IMR-90 (cell line): ENCODE results near the gene RAB30. TPM values are rescaled to one million over a fixed set of nuclear protein-coding genes. Genes with fewer than 3 reads are reported as not detected.

Experiments used
- ATAC-seq: fragments of 200-7000 bp; cut with Tn5 transposase; 2 replicates; pipeline ENCODE4 v1.9.1; 2020; ENCODE audit warnings: low read depth, mild to moderate bottlenecking, moderate library complexity
- BruUV-seq: library from RNA; stranded (reverse); fragments of 400-500 nt; replicated peaks from 2 replicates; lab custom pipeline; 2021; lab: Mats Ljungman, UMichigan
- CTCF ChIA-PET: fragments of 300-600 bp; formaldehyde crosslinking; extraction: SDS; loops from one replicate; lab custom pipeline; 2021; ENCODE audit warnings: antibody characterized with exemption; lab: Yijun Ruan, JAX
- POLR2A ChIA-PET: fragments of 300-600 bp; sonication (Branson Sonifier 250); formaldehyde crosslinking; loops from one replicate; lab custom pipeline; 2022; ENCODE audit warnings: antibody characterized with exemption; ENCODE audit not compliant: unreplicated experiment; lab: Charles Lee
- DNase-seq: peaks from one replicate; pipeline ENCODE4 v3.0.0; 2013
- H2AFZ ChIP-seq: replicated peaks from 2 replicates; pipeline ENCODE3; 2013; ENCODE audit warnings: low read length, mild to moderate bottlenecking; ENCODE audit not compliant: poor library complexity
- H2AK5ac ChIP-seq: 2 replicates; pipeline ENCODE4 v1.6.1; 2013; ENCODE audit warnings: low read depth, low read length, inconsistent platforms
- H2AK9ac ChIP-seq: replicated peaks from 2 replicates; pipeline ENCODE3; 2013; ENCODE audit warnings: mild to moderate bottlenecking, low read depth, low read length, moderate library complexity; ENCODE audit not compliant: poor library complexity
- H2BK120ac ChIP-seq: 2 replicates; pipeline ENCODE4 v1.6.1; 2013; ENCODE audit warnings: low read depth, low read length, inconsistent platforms
- H2BK15ac ChIP-seq: 3 replicates; pipeline ENCODE4 v1.6.1; 2013; ENCODE audit warnings: low read depth, low read length, inconsistent platforms
- H2BK20ac ChIP-seq: 2 replicates; pipeline ENCODE4 v1.6.1; 2013; ENCODE audit warnings: low read depth, mild to moderate bottlenecking, inconsistent platforms, low read length, moderate library complexity
- H2BK5ac ChIP-seq: 2 replicates; pipeline ENCODE4 v1.6.1; 2013; ENCODE audit warnings: mild to moderate bottlenecking, low read depth, low read length, inconsistent platforms; ENCODE audit not compliant: poor library complexity, severe bottlenecking
- H3K14ac ChIP-seq: replicated peaks from 2 replicates; pipeline ENCODE4 v1.6.1; 2013; ENCODE audit warnings: low read depth, low read length, inconsistent platforms
- H3K18ac ChIP-seq: 2 replicates; pipeline ENCODE4 v1.6.1; 2013; ENCODE audit warnings: low read depth, low read length, control low read depth
- H3K23ac ChIP-seq: 2 replicates; pipeline ENCODE4 v1.6.1; 2013; ENCODE audit warnings: low read depth, low read length, inconsistent platforms
- H3K27ac ChIP-seq: 2 replicates; pipeline ENCODE4 v1.5.1; 2013; ENCODE audit warnings: mild to moderate bottlenecking, control low read depth, low read length; ENCODE audit not compliant: insufficient read depth
- H3K27me3 ChIP-seq: 2 replicates; pipeline ENCODE4 v1.6.1; 2013; ENCODE audit warnings: low read length; ENCODE audit not compliant: control insufficient read depth, insufficient read depth
- H3K36me3 ChIP-seq: 2 replicates; pipeline ENCODE4 v1.6.1; 2013; ENCODE audit warnings: low read length, mixed read lengths; ENCODE audit not compliant: control insufficient read depth, insufficient read depth
- H3K4ac ChIP-seq: 2 replicates; pipeline ENCODE4 v1.6.1; 2013; ENCODE audit warnings: low read depth, low read length, inconsistent platforms
- H3K4me1 ChIP-seq: 2 replicates; pipeline ENCODE4 v1.6.1; 2013; ENCODE audit warnings: low read length, mixed read lengths; ENCODE audit not compliant: control insufficient read depth, insufficient read depth
- H3K4me2 ChIP-seq: 2 replicates; pipeline ENCODE4 v1.6.1; 2013; ENCODE audit warnings: low read depth, mild to moderate bottlenecking, control low read depth, low read length, moderate library complexity
- H3K4me3 ChIP-seq: 2 replicates; pipeline ENCODE4 v1.5.1; 2013; ENCODE audit warnings: low read depth, mild to moderate bottlenecking, control low read depth, low read length, moderate library complexity; ENCODE audit not compliant: insufficient read depth
- H3K56ac ChIP-seq: 2 replicates; pipeline ENCODE4 v1.6.1; 2013; ENCODE audit warnings: low read length, inconsistent platforms; ENCODE audit not compliant: insufficient read depth; ENCODE audit errors: extremely low read depth
- H3K79me1 ChIP-seq, 2 experiments: 2 replicates each; pipeline ENCODE4 v1.6.1; 2013; ENCODE audit warnings: low read length in 2 of 2, inconsistent platforms in 1 of 2, low read depth in 1 of 2
- H3K9ac ChIP-seq: 2 replicates; pipeline ENCODE4 v1.6.1; 2013; ENCODE audit warnings: low read depth, low read length, control low read depth
- H3K9me1 ChIP-seq: 2 replicates; pipeline ENCODE4 v1.6.1; 2013; ENCODE audit warnings: low read length, inconsistent platforms; ENCODE audit not compliant: insufficient read depth
- H3K9me3 ChIP-seq: 2 replicates; pipeline ENCODE4 v1.6.1; 2013; ENCODE audit warnings: low read length; ENCODE audit not compliant: control insufficient read depth, insufficient read depth
- H4K20me1 ChIP-seq: 2 replicates; pipeline ENCODE4 v1.6.1; 2013; ENCODE audit warnings: low read length, inconsistent platforms; ENCODE audit not compliant: insufficient read depth
- H4K5ac ChIP-seq: 2 replicates; pipeline ENCODE4 v1.6.1; 2013; ENCODE audit warnings: mild to moderate bottlenecking, low read depth, low read length, control low read depth
- H4K8ac ChIP-seq, 2 experiments: 2 replicates each; pipeline ENCODE4 v1.6.1; 2013; ENCODE audit warnings: low read depth in 2 of 2, low read length in 2 of 2, control low read depth in 1 of 2, inconsistent platforms in 1 of 2
- H4K91ac ChIP-seq: 2 replicates; pipeline ENCODE4 v1.6.1; 2013; ENCODE audit warnings: low read depth, low read length, inconsistent platforms; ENCODE audit not compliant: insufficient read depth
- CEBPB ChIP-seq: IDR thresholded peaks from 2 replicates; pipeline ENCODE4 v1.6.1; 2012; ENCODE audit warnings: low read depth, low read length, improper control_type of control experiment
- CHD1 ChIP-seq: IDR thresholded peaks from 2 replicates; pipeline ENCODE4 v1.6.1; 2012; ENCODE audit warnings: low read depth, low read length, improper control_type of control experiment
- FOS ChIP-seq: fragments of 150-350 bp; IDR thresholded peaks from 2 replicates; pipeline ENCODE4 v1.6.1; 2016; ENCODE audit warnings: low read depth, low read length
- MAFK ChIP-seq: IDR thresholded peaks from 2 replicates; pipeline ENCODE4 v1.6.1; 2012; ENCODE audit warnings: low read depth, low read length, improper control_type of control experiment
- MXI1 ChIP-seq: IDR thresholded peaks from 2 replicates; pipeline ENCODE4 v1.6.1; 2012; ENCODE audit warnings: low read depth, mild to moderate bottlenecking, low read length, moderate library complexity, borderline replicate concordance
- NFE2L2 ChIP-seq: fragments of 150-350 bp; IDR thresholded peaks from 2 replicates; pipeline ENCODE4 v1.6.1; 2016; ENCODE audit warnings: low read depth, mild to moderate bottlenecking, low read length
- RAD21 ChIP-seq: IDR thresholded peaks from 2 replicates; pipeline ENCODE4 v1.6.1; 2012; ENCODE audit warnings: low read length, improper control_type of control experiment
- RCOR1 ChIP-seq: IDR thresholded peaks from 2 replicates; pipeline ENCODE4 v1.6.1; 2012; ENCODE audit warnings: mild to moderate bottlenecking, low read length, improper control_type of control experiment; ENCODE audit not compliant: insufficient replicate concordance
- RFX5 ChIP-seq: IDR thresholded peaks from 2 replicates; pipeline ENCODE4 v1.8.0; 2012; ENCODE audit warnings: low read depth, mild to moderate bottlenecking, low read length, moderate library complexity
- SMC3 ChIP-seq: fragments of 150-350 bp; IDR thresholded peaks from 2 replicates; pipeline ENCODE4 v1.6.1; 2016; ENCODE audit warnings: low read depth, mild to moderate bottlenecking, antibody characterized with exemption, low read length, moderate library complexity
- WGBS, 2 experiments: methylation state at CpG; one replicate each; pipeline versions ENCODE4 v1.1.5 to v1.1.7; 2013; ENCODE audit warnings: missing lambda C conversion rate in 2 of 2; ENCODE audit not compliant: insufficient read length in 1 of 2; ENCODE audit errors: extremely low coverage in 2 of 2; 5-methylcytosine and 5-hydroxymethylcytosine counted together
- dilution Hi-C: fragments of 300-500 bp; cut with HindIII; formaldehyde crosslinking; loops from one replicate; pipeline ENCODE4 v1.14.3; 2018; ENCODE audit warnings: low sequenced_read_pairs; ENCODE audit not compliant: unreplicated experiment
- in situ Hi-C: fragments of 300-500 bp; cut with MboI; formaldehyde crosslinking; loops from 3 replicates; pipeline ENCODE4 v1.14.3; 2019; ENCODE audit warnings: low sequenced_read_pairs, inconsistent platforms, mixed read lengths
- intact Hi-C: fragments of 100-400 bp; cut with micrococcal nuclease; formaldehyde crosslinking; loops from 2 replicates; pipeline ENCODE4 v1.10.0; 2022
- polyA plus RNA-seq, 3 experiments: library from polyadenylated mRNA; depleted of rRNA; stranded (reverse); fragments of >200 nt; gene quantifications; 2 replicates each; pipeline ENCODE4 v1.2.3, GENCODE V29; 2012; ENCODE audit warnings: low replicate concordance in 1 of 3
- total RNA-seq: library from RNA; depleted of rRNA; stranded (reverse); fragments of >200 nt; gene quantifications from 2 replicates; pipeline ENCODE4 v1.2.3, GENCODE V29; 2012
- TF ChIP-seq, protein P1 (sequence below): conservative IDR thresholded peaks from 2 replicates; pipeline ENCODE4 v1.5.1; 2012; ENCODE audit warnings: mild to moderate bottlenecking, low read depth, low read length, improper control_type of control experiment
- TF ChIP-seq, protein P2 (sequence below): fragments of 150-350 bp; IDR thresholded peaks from 2 replicates; pipeline ENCODE4 v1.6.1; 2017; ENCODE audit warnings: mild to moderate bottlenecking, antibody characterized with exemption, low read length, low read depth

RAB30 gene
- total and polyA plus RNA-seq, 2 of the 4 experiments (the other 2 are of a cell fraction): 7.2 to 25.6 TPM

DNA sequence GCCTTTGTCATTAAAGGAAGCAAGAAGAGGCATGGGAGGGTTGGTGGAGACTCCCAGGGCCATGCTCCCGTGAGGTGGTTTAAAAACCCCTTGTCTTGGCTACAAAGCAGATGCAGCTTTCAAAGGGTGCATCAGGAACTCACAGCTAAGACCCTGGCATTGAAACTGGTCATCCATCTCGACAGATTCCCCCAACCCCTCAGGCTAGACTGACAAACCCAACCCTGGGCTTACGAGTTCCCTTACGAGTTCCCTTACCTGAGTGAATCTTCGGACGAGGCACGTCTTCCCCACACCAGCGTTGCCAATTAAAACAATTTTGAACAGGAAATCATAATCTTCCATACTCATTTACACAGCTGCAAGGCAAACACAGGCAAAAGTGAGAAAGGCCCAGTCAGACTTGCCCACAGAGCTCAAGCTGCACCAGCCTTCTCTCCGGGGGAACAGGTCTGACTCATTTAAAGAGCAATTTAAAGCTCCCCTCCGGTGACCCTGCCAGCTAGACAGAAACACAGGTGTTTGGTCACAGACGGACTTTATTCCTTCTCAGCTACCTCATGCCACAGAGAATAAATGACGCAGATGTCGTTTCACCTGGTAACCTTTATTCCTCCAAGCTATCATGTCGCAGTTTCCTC, 74.6 kb downstream of the RAB30 start:
- Histone ChIP-seq H3K4me1 (peaks cover under 1% of the 10 kb centered on the region), H2AK9ac (peak overlapping the region; percentile 42), H3K18ac (no peak overlapping the region), H3K4me3 (no peak overlapping the region), H2BK5ac (no peak overlapping the region), H3K4me2 (no peak overlapping the region), H3K9ac (no peak overlapping the region), H2AFZ (no peak overlapping the region), H3K36me3 (peaks cover 2% of the 10 kb centered on the region), H2BK20ac (no peak overlapping the region), H3K27me3 (no peaks in the 10 kb centered on the region), H4K5ac (no peak overlapping the region), H3K56ac (no peak overlapping the region), H3K79me1 (peaks cover 0 to 18% of the 10 kb centered on the region in 2 experiments; a peak in 2 of 4 replicates), H2AK5ac (peak overlapping the region; percentile 9; the same call in 1 of the 2 replicates), H3K9me3 (no peaks in the 10 kb centered on the region), H4K20me1 (peaks cover 9% of the 10 kb centered on the region), H3K9me1 (peaks cover 10% of the 10 kb centered on the region; the same call in 1 of the 2 replicates), H3K23ac (no peak overlapping the region), H3K14ac (0 out of 2 replicates have a peak overlapping the region, but pooled peaks have one; percentile 8), H4K8ac (no peak overlapping the region), H2BK15ac (0 out of 3 replicates have a peak overlapping the region, but pooled peaks have one; percentile 23), H3K27ac (no peak overlapping the region), H2BK120ac (no peak overlapping the region), H3K4ac (no peak overlapping the region), H4K91ac (no peak overlapping the region)
- POLR2A ChIA-PET: no interaction called here
- DNase-seq (no peak), ATAC-seq (no peak)
- CTCF ChIA-PET: no interaction called here
- TF ChIP-seq, protein P1, sequence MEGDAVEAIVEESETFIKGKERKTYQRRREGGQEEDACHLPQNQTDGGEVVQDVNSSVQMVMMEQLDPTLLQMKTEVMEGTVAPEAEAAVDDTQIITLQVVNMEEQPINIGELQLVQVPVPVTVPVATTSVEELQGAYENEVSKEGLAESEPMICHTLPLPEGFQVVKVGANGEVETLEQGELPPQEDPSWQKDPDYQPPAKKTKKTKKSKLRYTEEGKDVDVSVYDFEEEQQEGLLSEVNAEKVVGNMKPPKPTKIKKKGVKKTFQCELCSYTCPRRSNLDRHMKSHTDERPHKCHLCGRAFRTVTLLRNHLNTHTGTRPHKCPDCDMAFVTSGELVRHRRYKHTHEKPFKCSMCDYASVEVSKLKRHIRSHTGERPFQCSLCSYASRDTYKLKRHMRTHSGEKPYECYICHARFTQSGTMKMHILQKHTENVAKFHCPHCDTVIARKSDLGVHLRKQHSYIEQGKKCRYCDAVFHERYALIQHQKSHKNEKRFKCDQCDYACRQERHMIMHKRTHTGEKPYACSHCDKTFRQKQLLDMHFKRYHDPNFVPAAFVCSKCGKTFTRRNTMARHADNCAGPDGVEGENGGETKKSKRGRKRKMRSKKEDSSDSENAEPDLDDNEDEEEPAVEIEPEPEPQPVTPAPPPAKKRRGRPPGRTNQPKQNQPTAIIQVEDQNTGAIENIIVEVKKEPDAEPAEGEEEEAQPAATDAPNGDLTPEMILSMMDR: no peak
- TF ChIP-seq RAD21 (no peak), SMC3 (no peak), MAFK (no peak), FOS (no peak), CHD1 (no peak), MXI1 (no peak), RFX5 (no peak), CEBPB (no peak), NFE2L2 (no peak), RCOR1 (no peak)
- TF ChIP-seq, protein P2, sequence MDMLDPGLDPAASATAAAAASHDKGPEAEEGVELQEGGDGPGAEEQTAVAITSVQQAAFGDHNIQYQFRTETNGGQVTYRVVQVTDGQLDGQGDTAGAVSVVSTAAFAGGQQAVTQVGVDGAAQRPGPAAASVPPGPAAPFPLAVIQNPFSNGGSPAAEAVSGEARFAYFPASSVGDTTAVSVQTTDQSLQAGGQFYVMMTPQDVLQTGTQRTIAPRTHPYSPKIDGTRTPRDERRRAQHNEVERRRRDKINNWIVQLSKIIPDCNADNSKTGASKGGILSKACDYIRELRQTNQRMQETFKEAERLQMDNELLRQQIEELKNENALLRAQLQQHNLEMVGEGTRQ: no peak
- 77% methylated on average over 4 of the region's 14 CpGs; no CpG with 5 or more reads in 1 of the 2 experiments for WGBS, 2 experiments
- dilution Hi-C loops (no loop called here), intact Hi-C loops (no loop called here), in situ Hi-C loops (no loop called here)
- BruUV-seq: no TSS peak
